ENCODE results near the gene SLC45A3. TPM values are rescaled to one million over a fixed set of nuclear protein-coding genes. Genes with fewer than 3 reads are reported as not detected.

Gene SLC45A3
- total and polyA plus RNA-seq, 2 of the 8 experiments (the other 6 are each of a cell fraction or from before 2014, with no cell fraction given) = 13.0 to 14.3 TPM

- POLR2A ChIA-PET (ENCODE audit: partially characterized antibody) = interaction anchor here (1.4 to 17.3 kb wide), 7 partner anchors 7 to 69 kb away, joined by 3 to 241 read pairs (median 6); partner anchors contain the start of genes ELK4 and SLC45A3
- Histone ChIP-seq H3K9ac (replicated peaks in 1 of 4; ENCODE audit: extremely low read depth in 1 of 4, low read depth in 3 of 4, low read length in 3 of 4) (no peak overlapping the region), H3K4me1 (replicated peaks in 1 of 4; ENCODE audit: control insufficient read depth in 3 of 4, insufficient read depth in 4 of 4, low read length in 3 of 4) (peaks cover 0 to 7% (median 5%) of the 10 kb centered on the region in 4 experiments; a peak in 4 of 7 replicates), H2BK12ac (ENCODE audit: low read depth, low read length) (no peak overlapping the region), H2AK5ac (ENCODE audit: low read depth, low read length) (no peak overlapping the region), H3K23me2 (ENCODE audit: low read depth, low read length) (no peaks in the 10 kb centered on the region), H3K27ac (ENCODE audit: low read depth, low read length) (no peak overlapping the region), H4K5ac (ENCODE audit: insufficient read length, low read depth, low read length) (no peak overlapping the region), H3K18ac (ENCODE audit: extremely low read depth, low read length) (no peak overlapping the region), H4K8ac (ENCODE audit: extremely low read depth, insufficient read depth, low read length) (no peak overlapping the region), H3K14ac (ENCODE audit: insufficient read length) (no peak overlapping the region), H2AFZ (ENCODE audit: low read length) (no peak overlapping the region), H3K23ac (ENCODE audit: insufficient read length) (no peak overlapping the region), H3K79me2 (ENCODE audit: control insufficient read depth in 1 of 2, insufficient read depth in 2 of 2, low read length in 2 of 2) (no peaks in the 10 kb centered on the region), H3K56ac (replicated peaks; ENCODE audit: insufficient read length, low read depth, low read length) (no peak overlapping the region), H3K4ac (replicated peaks; ENCODE audit: insufficient read length, low read depth, low read length) (no peak overlapping the region), H2BK120ac (replicated peaks; ENCODE audit: low read depth, low read length) (no peak overlapping the region), H3K79me1 (ENCODE audit: low read depth, low read length) (no peaks in the 10 kb centered on the region), H3K4me2 (ENCODE audit: insufficient read depth in 1 of 2, low read depth in 2 of 2, low read length in 2 of 2) (0 out of 4 replicates have a peak overlapping the region, but pooled peaks of 1 of the 2 experiments have one; percentile 26), H3K36me3 (ENCODE audit: control insufficient read depth in 2 of 4, insufficient read depth in 4 of 4, low read length in 3 of 4) (0 out of 8 replicates have a peak, but pooled peaks cover 0 to 2% (median 0%) of the 10 kb centered on the region in 4 experiments), H3K4me3 (ENCODE audit: extremely low read depth in 1 of 4, insufficient read depth in 2 of 4, low read depth in 3 of 4, low read length in 4 of 4) (peak overlapping the region in 1 of 4 experiments; percentile 6; a peak in 1 of 8 replicates), H3K27me3 (replicated peaks in 1 of 4; ENCODE audit: control insufficient read depth in 3 of 4, extremely low read depth in 1 of 4, insufficient read depth in 3 of 4, low read length in 3 of 4) (no peaks in the 10 kb centered on the region), H4K20me1 (replicated peaks in 1 of 2; ENCODE audit: control insufficient read depth in 1 of 2, insufficient read depth in 2 of 2, low read length in 2 of 2) (no peaks in the 10 kb centered on the region), H3K9me3 (ENCODE audit: insufficient read depth in 2 of 2, low read depth in 1 of 2, low read length in 1 of 2) (no peaks in the 10 kb centered on the region), H4K91ac (replicated peaks; ENCODE audit: insufficient read length, low read length) (no peak overlapping the region), H2BK15ac (ENCODE audit: low read length) (no peak overlapping the region), H2BK20ac (ENCODE audit: low read length) (no peak overlapping the region), H2BK5ac (ENCODE audit: low read depth, low read length) (no peak overlapping the region)
- no peak for FAIRE-seq
- 71% methylated on average over 2 of the region's 2 CpGs; no CpG with 5 or more reads in 1 of the 2 experiments for WGBS, 2 experiments (ENCODE audit: extremely low coverage in 1 of 2, insufficient coverage in 1 of 2, insufficient read length in 1 of 2, insufficient replicate concordance in 2 of 2, low coverage in 1 of 2, low lambda C conversion rate in 2 of 2, missing lambda C conversion rate in 1 of 2)
- DNase-seq (ENCODE audit: low read depth in 1 of 2, low spot score in 2 of 2) = no peak
- CTCF ChIA-PET (ENCODE audit: partially characterized antibody) = interaction anchor here (0.9 to 16.4 kb wide), 14 partner anchors 9 to 673 kb away, joined by 3 to 856 read pairs (median 4); no protein-coding TSS in a partner anchor
- TF ChIP-seq SUZ12 (IDR thresholded peaks at IDR 0.05; ENCODE audit: low read length) = no peak
- TF ChIP-seq CHD1 (IDR thresholded peaks at IDR 0.05; ENCODE audit: low read depth, low read length) = no peak
- TF ChIP-seq, protein P1, sequence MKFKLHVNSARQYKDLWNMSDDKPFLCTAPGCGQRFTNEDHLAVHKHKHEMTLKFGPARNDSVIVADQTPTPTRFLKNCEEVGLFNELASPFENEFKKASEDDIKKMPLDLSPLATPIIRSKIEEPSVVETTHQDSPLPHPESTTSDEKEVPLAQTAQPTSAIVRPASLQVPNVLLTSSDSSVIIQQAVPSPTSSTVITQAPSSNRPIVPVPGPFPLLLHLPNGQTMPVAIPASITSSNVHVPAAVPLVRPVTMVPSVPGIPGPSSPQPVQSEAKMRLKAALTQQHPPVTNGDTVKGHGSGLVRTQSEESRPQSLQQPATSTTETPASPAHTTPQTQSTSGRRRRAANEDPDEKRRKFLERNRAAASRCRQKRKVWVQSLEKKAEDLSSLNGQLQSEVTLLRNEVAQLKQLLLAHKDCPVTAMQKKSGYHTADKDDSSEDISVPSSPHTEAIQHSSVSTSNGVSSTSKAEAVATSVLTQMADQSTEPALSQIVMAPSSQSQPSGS (IDR thresholded peaks at IDR 0.05; ENCODE audit: low read length) = no peak
- TF ChIP-seq POU5F1 (IDR thresholded peaks at IDR 0.05; ENCODE audit: low read depth, low read length) = no peak
- no peak for TF ChIP-seq EZH2 (IDR thresholded peaks at IDR 0.05; ENCODE audit: low read depth, low read length, severe bottlenecking)
- no peak for TF ChIP-seq POLR2A (IDR thresholded peaks at IDR 0.05; ENCODE audit: control extremely low read depth in 1 of 2, low read depth in 2 of 2, low read length in 2 of 2)
- no peak for TF ChIP-seq CTCF (IDR thresholded peaks at IDR 0.05; ENCODE audit: control extremely low read depth in 1 of 3, insufficient read depth in 1 of 3, low read depth in 1 of 3, low read length in 3 of 3)
- no peak for TF ChIP-seq RNF2 (IDR thresholded peaks at IDR 0.05; ENCODE audit: borderline replicate concordance, low read depth, low read length, missing control alignments, poor library complexity, severe bottlenecking)
- no peak for TF ChIP-seq CREB1 (IDR thresholded peaks at IDR 0.05)
Observed at GRCh38 chr1:205701420-205701819, 21.1 kb upstream of the SLC45A3 start.

Measured in H1 (cell line).